GM18508 (cell line): Measurements from ENCODE around the gene KCND1.

Source experiments
- ATAC-seq: cut with Tn5 transposase; IDR thresholded peaks from one replicate; pipeline ENCODE4 v1.9.1; 2021; ENCODE audit warnings: moderate number of reproducible peaks; ENCODE audit not compliant: insufficient read depth, unreplicated experiment

KCND1 gene

GRCh38 chrX:48975541-48975940, 3.9 kb upstream of the KCND1 start:
- ATAC-seq, result no peak

GRCh38 chrX:48975041-48975440, 3.4 kb upstream of the KCND1 start:
- no peak for ATAC-seq

GRCh38 chrX:48974574-48974973, 2.9 kb upstream of the KCND1 start:
- ATAC-seq, result no peak

- no peak for ATAC-seq
Observed at GRCh38 chrX:48974033-48974432, 2.4 kb upstream of the KCND1 start.

- no peak for ATAC-seq
Observed at GRCh38 chrX:48972220-48973164, 848 bp upstream of the KCND1 start.

GRCh38 chrX:48969471-48969870, 2.2 kb downstream of the KCND1 start:
- no peak for ATAC-seq

GRCh38 chrX:48968377-48968776, 3.3 kb downstream of the KCND1 start:
- no peak for ATAC-seq

- no peak for ATAC-seq
Observed at GRCh38 chrX:48966796-48967579, 4.7 kb downstream of the KCND1 start.

GRCh38 chrX:48965959-48966358, 5.7 kb downstream of the KCND1 start:
- ATAC-seq, result no peak

GRCh38 chrX:48961585-48962091, 10.0 kb downstream of the KCND1 start:
- no peak for ATAC-seq

- ATAC-seq, result no peak
Observed at GRCh38 chrX:48960291-48960690, 11.4 kb downstream of the KCND1 start.

- ATAC-seq, result no peak
Observed at GRCh38 chrX:48958635-48959094, 13.0 kb downstream of the KCND1 start.

- peak; percentile 81 for ATAC-seq
Observed at GRCh38 chrX:48957827-48958634, 13.6 kb downstream of the KCND1 start.

GRCh38 chrX:48957477-48957826, 14.2 kb downstream of the KCND1 start, which contains the start of gene OTUD5:
OTUD5 (minus strand) TSS chrX:48957607; CDS start chrX:48957570, 37 bp downstream.
- no peak for ATAC-seq

GRCh38 chrX:48956728-48957414, 14.8 kb downstream of the KCND1 start:
- no peak for ATAC-seq

GRCh38 chrX:48948589-48948988, 23.1 kb downstream of the KCND1 start:
- ATAC-seq, result no peak

- no peak for ATAC-seq
Observed at GRCh38 chrX:48945517-48946348, 25.9 kb downstream of the KCND1 start.

- no peak for ATAC-seq
Observed at GRCh38 chrX:48942895-48943294, 28.7 kb downstream of the KCND1 start.
